Aorta (tissue), 5 donors: ENCODE data around the gene BCL2L13. TPM values are rescaled to one million over a fixed set of nuclear protein-coding genes. Genes with fewer than 3 reads are reported as not detected.

Source experiments
- ATAC-seq: fragments of 200-7000 bp; cut with Tn5 transposase; one replicate; pipeline ENCODE4 v1.9.1; 2022; ENCODE audit warnings: moderate library complexity; ENCODE audit not compliant: low FRiP score
- DNase-seq, 2 donors: peaks; one replicate each; pipeline ENCODE4 v3.0.0-alpha.2; 2020
- H3K27ac ChIP-seq, 2 donors: one replicate each; pipeline ENCODE4 v1.5.1; 2013; ENCODE audit warnings: low read length in 2 of 2, mild to moderate bottlenecking in 2 of 2, moderate library complexity in 2 of 2, control low read depth in 1 of 2, inconsistent platforms in 1 of 2, low read depth in 1 of 2
- H3K27me3 ChIP-seq, 2 donors: one replicate each; pipeline ENCODE4 v1.6.1; 2013; ENCODE audit warnings: control low read depth in 1 of 2, low read length in 1 of 2, mild to moderate bottlenecking in 1 of 2, moderate library complexity in 1 of 2; ENCODE audit not compliant: insufficient read depth in 2 of 2, control insufficient read depth in 1 of 2
- H3K36me3 ChIP-seq, 2 donors: one replicate each; pipeline ENCODE4 v1.6.1; 2013; ENCODE audit warnings: control low read depth in 1 of 2, low read length in 1 of 2, mild to moderate bottlenecking in 1 of 2; ENCODE audit not compliant: insufficient read depth in 2 of 2, control insufficient read depth in 1 of 2
- H3K4me1 ChIP-seq, 2 donors: one replicate each; pipeline ENCODE4 v1.6.1; 2013; ENCODE audit warnings: low read length in 2 of 2, control low read depth in 1 of 2, mild to moderate bottlenecking in 1 of 2, moderate library complexity in 1 of 2; ENCODE audit not compliant: insufficient read depth in 2 of 2, control insufficient read depth in 1 of 2
- H3K4me3 ChIP-seq, 2 donors: one replicate each; pipeline ENCODE4 v1.5.1; 2013; ENCODE audit warnings: low read length in 2 of 2, control low read depth in 1 of 2, mild to moderate bottlenecking in 1 of 2
- H3K9me3 ChIP-seq: one replicate; pipeline ENCODE4 v1.6.1; 2013; ENCODE audit warnings: mild to moderate bottlenecking, low read length; ENCODE audit not compliant: control insufficient read depth
- WGBS, 2 donors: extraction: QIAGEN DNeasy Blood & Tissue Kit; methylation state at CpG; one replicate each; pipeline ENCODE4 v1.1.7; 2013; 5-methylcytosine and 5-hydroxymethylcytosine counted together
- intact Hi-C, 2 donors: fragments of 100-400 bp; cut with DNase I; formaldehyde crosslinking; loops; one replicate each; pipeline versions ENCODE4 v1.14.2 to v1.15.0; 2022
- long read RNA-seq, 2 donors: library from polyadenylated mRNA; unstranded; transcript quantifications; one replicate each; pipeline ENCODE4 v2.0.0, GENCODE V29; 2020 to 2021
- polyA plus RNA-seq, 2 donors: library from polyadenylated mRNA; stranded (reverse); fragments of 200-250 nt; gene quantifications; one replicate each; pipeline ENCODE4 v1.2.3, GENCODE V29; 2013
- total RNA-seq, 2 donors: library from RNA; stranded (reverse); fragmentation: NEBNext Ultra II Directional; extraction: Animal tissue kit (Norgen Biotek cat#: 25700); gene quantifications; one replicate each; pipeline ENCODE4 v1.2.1, GENCODE V29; 2021
- donor health status: healthy with polysubstance abuse.
- donor health status: Bipolar disorder and iron deficiency.
- donor health status: DM: no; HTN: no; CAD: no.
- donor health status: DM: no; HTN: no; CAD: no.
- donor health status: DM: yes; HTN: yes; CAD: no.

Gene BCL2L13, protein sequence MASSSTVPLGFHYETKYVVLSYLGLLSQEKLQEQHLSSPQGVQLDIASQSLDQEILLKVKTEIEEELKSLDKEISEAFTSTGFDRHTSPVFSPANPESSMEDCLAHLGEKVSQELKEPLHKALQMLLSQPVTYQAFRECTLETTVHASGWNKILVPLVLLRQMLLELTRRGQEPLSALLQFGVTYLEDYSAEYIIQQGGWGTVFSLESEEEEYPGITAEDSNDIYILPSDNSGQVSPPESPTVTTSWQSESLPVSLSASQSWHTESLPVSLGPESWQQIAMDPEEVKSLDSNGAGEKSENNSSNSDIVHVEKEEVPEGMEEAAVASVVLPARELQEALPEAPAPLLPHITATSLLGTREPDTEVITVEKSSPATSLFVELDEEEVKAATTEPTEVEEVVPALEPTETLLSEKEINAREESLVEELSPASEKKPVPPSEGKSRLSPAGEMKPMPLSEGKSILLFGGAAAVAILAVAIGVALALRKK
- total RNA-seq: 10 to 100 TPM; 31.7 to 39.9 TPM
- polyA plus RNA-seq: 10 to 100 TPM; 22.8 to 24.3 TPM
- long read RNA-seq, donor 1, full-length matches to known transcripts: 30 of 52 reads
- long read RNA-seq, donor 1, partial matches to known transcripts: 17 of 52 reads
- long read RNA-seq, donor 1, other reads (novel, unspliced or antisense): 5 of 52 reads
- long read RNA-seq, donor 2, full-length matches to known transcripts: 7 of 21 reads
- long read RNA-seq, donor 2, partial matches to known transcripts: 0 of 21 reads
- long read RNA-seq, donor 2, other reads (novel, unspliced or antisense): 14 of 21 reads

DNA sequence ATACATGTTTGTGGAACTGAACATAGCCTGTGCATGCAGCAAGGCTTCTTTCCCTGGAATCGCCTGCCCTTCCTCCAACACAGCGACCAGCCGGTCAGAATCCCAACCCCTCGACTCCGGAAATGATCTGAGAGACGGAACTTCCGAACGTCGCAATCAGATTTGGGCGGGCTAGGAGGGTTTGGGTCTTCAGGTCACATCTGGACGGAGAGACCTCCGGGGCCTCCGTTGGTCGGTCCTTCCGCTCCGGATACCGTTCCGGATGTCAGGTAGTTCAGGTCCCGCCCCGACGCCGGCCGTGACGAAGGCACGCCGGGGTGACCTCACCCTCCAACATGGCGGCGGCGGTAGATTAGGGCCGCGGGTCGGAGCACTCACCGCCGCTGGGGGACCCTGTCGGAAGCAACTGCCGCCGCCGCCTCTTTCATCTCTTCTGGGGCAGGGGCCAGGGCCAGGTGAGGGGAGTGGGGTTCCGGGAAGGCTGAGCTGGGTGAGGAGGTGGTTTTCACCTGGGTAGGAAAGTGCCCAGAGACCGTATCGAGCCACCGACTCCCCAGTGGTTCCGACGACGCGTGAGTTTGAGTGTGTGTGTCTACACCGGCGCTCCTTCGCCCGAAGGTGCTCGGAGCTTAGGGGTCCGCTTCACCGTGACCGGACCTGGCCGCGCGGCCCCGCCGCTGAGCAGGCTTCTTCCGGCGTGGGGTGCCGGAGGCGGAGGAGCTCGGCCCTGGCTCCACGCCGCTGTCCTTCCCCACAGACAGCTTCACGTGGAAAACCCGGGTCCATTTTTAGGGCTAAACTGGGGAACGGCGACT lies at the start of gene BCL2L13:
TSS of gene BCL2L13 (plus strand) at position 326 of the 815 bp plus-strand sequence. CDS start 16,955 bp downstream, outside the sequence.
- Histone ChIP-seq H3K9me3 (no peaks in the 10 kb centered on the region), H3K4me3 (peak within 1 kb of the TSS; percentile 44 to 90), H3K36me3 (no peaks in the 10 kb centered on the region), H3K4me1 (no peaks in the 10 kb centered on the region), H3K27me3 (no peaks in the 10 kb centered on the region), H3K27ac (peak within 1 kb of the TSS; percentile 64 to 97)
- intact Hi-C loops: loop anchor here in 1 of 2 donors (5.0 kb wide), 1 partner anchor 466 kb away; no protein-coding TSS in a partner anchor
- DNase-seq (peak; percentile 93 to 96), ATAC-seq (peak; percentile 99)
- 0 to 1% methylated on average over 70 of the region's 70 CpGs for WGBS, 2 donors

DNA sequence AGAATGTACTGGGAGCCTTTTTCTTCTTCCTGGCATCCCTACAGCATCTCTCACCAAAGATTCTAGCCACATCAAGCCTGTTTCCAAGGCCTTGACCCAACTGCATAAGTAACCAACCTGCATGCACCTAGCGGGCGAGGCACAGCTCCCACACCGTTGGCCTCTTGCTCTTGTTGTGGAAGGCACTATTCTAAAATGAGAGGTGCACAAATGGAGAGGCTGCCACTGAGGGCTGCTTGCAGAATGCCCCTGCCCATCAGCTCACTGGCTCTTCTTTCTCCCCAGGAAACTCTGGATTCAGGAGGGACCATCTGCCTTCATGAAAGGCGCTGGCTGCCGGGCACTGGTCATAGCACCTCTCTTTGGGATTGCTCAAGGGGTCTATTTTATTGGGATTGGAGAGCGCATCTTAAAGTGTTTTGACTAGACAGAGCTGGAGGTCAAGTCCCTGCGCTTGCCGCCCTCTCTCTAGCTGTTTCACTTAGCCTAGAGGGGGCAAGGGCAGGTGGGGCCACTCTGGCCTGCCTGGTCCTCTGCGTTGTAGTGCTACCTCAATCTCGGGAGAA lies 48.7 kb upstream of the BCL2L13 start:
- H3K9me3 ChIP-seq: no peaks in the 10 kb centered on the region
- intact Hi-C loops: no loop called here
- ATAC-seq: no peak
- H3K4me3 ChIP-seq: no peak overlapping the region
- peaks cover 3 to 9% of the 10 kb centered on the region in 2 donors for H3K36me3 ChIP-seq
- peak in 1 of 2 donors; percentile 42 for DNase-seq
- no peaks in the 10 kb centered on the region for H3K4me1 ChIP-seq
- H3K27ac ChIP-seq: no peak overlapping the region
- WGBS, 2 donors: 92 to 94% methylated on average over 10 of the region's 10 CpGs
- H3K27me3 ChIP-seq: no peaks in the 10 kb centered on the region

DNA sequence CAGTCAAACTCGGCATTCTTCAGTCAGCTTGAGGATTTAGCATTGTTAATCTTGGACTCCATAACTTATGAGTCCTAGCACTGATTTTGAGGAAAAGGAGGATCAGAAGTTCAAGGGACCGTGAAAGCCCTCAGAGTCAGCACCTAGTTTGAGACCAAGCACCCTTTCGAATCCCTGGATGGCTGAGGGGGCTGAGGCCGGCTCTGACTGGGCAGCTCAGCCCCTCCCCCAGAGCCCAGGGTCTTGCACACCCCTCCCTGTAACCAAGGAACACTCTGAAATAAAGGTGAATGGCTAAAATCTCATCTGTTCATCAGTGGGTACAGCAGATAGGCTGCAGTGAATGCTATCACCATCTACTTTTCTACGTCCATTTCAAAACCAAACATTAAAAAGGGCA lies 48.0 kb upstream of the BCL2L13 start:
- 69 to 73% methylated on average over 5 of the region's 5 CpGs for WGBS, 2 donors
- H3K4me3 ChIP-seq: no peak overlapping the region
- H3K27me3 ChIP-seq: no peaks in the 10 kb centered on the region
- peaks cover 3 to 9% of the 10 kb centered on the region in 2 donors for H3K36me3 ChIP-seq
- ATAC-seq: no peak
- H3K9me3 ChIP-seq: no peaks in the 10 kb centered on the region
- intact Hi-C loops: no loop called here
- H3K27ac ChIP-seq: no peak overlapping the region
- no peaks in the 10 kb centered on the region for H3K4me1 ChIP-seq
- DNase-seq: peak in 1 of 2 donors; percentile 30

DNA sequence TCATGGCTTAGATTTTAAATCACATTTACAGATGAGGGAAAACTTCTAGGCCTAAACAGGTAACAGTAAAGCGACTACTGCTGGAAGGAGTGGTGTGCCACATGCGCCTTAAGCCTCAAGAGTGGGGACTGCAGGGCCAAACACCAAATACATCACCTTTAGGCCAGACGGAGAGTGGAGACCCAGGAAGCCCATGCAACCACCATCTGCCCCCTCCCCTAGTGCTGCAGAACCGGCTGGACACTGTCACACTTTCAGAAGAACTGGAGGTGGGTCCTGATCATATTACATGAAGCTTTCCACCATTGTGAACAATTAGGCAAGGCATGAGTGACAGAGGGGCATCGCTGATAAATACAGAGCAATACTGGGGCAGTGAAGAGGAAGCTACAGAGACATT lies 46.4 kb upstream of the BCL2L13 start:
- Histone ChIP-seq H3K36me3 (peaks cover 3 to 11% of the 10 kb centered on the region in 2 donors), H3K27ac (no peak overlapping the region), H3K27me3 (no peaks in the 10 kb centered on the region), H3K4me1 (no peaks in the 10 kb centered on the region), H3K9me3 (no peaks in the 10 kb centered on the region), H3K4me3 (no peak overlapping the region)
- ATAC-seq: no peak
- intact Hi-C loops: no loop called here
- no peak for DNase-seq
- 81 to 86% methylated on average over 5 of the region's 5 CpGs for WGBS, 2 donors

DNA sequence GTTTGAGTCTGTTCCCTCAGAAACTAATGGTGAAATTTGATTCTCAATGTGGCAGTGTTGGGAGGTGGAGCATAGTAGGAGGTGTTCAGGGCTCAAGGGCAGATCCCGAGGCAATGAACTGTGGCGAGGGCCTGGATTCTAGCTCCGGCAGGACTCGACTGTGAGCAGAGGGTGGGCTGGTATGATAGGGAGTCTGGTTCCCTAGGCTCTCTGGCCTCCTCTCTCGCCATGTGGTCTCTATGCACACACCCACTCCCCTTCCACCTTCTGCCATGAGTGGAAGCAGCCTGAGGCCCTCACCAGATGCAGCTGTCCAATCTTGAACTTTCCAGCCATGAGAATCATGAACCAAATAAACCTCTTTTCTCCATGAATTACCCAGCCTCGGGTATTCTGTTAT lies 42.3 kb upstream of the BCL2L13 start:
- ATAC-seq: no peak
- intact Hi-C loops: no loop called here
- WGBS, 2 donors: 97% methylated on average over 6 of the region's 6 CpGs

DNA sequence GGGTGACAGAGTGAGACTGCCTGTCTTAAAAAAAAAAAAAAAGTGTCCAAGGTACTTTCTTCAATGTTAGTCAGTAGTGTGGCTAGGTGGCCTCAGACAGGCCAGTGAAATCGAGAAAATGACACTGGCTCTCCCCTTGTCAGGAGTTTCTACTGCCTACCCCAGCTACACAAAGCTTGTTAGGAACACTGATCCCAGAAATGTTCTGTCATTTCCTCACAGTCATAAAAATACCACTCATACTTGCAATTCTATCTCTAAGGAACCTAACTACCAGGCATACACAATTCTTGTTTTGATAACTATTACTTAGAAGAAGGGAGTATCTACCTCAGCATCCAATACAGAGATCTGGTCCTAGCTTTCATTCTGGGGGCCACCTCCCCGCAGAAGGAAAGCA lies 41.3 kb upstream of the BCL2L13 start:
- Histone ChIP-seq H3K27me3 (no peaks in the 10 kb centered on the region), H3K9me3 (no peaks in the 10 kb centered on the region), H3K27ac (no peak overlapping the region), H3K4me1 (no peaks in the 10 kb centered on the region), H3K4me3 (no peak overlapping the region), H3K36me3 (peaks cover 14 to 18% of the 10 kb centered on the region in 2 donors)
- ATAC-seq: no peak
- DNase-seq: no peak
- 88 to 94% methylated on average over 2 of the region's 2 CpGs for WGBS, 2 donors
- intact Hi-C loops: no loop called here

More for the DNA sequence above, 42.3 kb upstream of the BCL2L13 start:
- Histone ChIP-seq H3K4me3 (no peak overlapping the region), H3K4me1 (no peaks in the 10 kb centered on the region), H3K36me3 (peaks cover 18% of the 10 kb centered on the region in 2 donors), H3K9me3 (no peaks in the 10 kb centered on the region), H3K27me3 (no peaks in the 10 kb centered on the region), H3K27ac (no peak overlapping the region)
- DNase-seq: peak in 1 of 2 donors; percentile 61

DNA sequence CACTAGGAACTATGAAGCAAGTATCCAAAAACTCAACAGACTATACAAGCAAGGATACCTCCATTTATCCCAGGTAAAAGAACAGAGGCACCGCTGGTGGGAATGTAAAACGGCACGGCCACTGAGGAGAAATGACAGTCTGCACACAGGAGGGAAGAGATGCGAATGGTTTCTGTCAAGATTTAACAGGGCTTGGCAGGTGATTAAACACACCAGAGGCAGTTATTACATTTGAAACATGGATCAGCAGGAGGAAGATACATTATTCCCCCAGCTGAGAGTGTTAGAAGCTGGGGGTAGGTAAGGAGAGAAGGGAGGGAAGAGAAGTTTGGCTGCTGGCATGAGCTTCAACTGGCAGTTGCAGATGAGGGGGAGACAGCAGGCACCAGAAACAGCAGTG lies 40.2 kb upstream of the BCL2L13 start:
- peaks cover 12 to 18% of the 10 kb centered on the region in 2 donors for H3K36me3 ChIP-seq
- intact Hi-C loops: no loop called here
- DNase-seq (peak in 1 of 2 donors; percentile 23), ATAC-seq (no peak)
- no peaks in the 10 kb centered on the region for H3K27me3 ChIP-seq
- no peaks in the 10 kb centered on the region for H3K4me1 ChIP-seq
- no peak overlapping the region for H3K27ac ChIP-seq
- 95% methylated on average over 4 of the region's 4 CpGs for WGBS, 2 donors
- H3K9me3 ChIP-seq: no peaks in the 10 kb centered on the region
- H3K4me3 ChIP-seq: no peak overlapping the region

DNA sequence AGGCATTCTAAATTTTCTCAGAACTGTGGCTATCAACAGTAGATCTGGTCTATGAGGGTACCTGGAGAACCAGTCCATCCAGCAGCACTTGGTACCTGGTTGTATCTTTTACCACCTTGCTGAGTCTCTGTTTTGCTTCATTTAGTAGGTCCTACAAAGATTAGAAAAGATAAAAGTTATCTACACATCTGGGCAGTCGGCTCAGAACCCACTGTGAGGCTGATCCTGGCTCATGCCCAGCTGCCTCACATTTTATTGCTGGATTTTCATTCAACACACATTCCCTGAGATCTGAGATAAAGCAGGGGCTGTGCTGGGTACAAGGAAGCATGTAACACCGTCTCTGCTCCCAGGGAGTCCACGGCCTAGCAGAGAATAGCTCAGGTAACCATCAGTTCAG lies 37.5 kb upstream of the BCL2L13 start:
- Histone ChIP-seq H3K4me3 (no peak overlapping the region), H3K4me1 (no peaks in the 10 kb centered on the region), H3K27me3 (no peaks in the 10 kb centered on the region), H3K36me3 (peaks cover 12 to 15% of the 10 kb centered on the region in 2 donors), H3K27ac (no peak overlapping the region), H3K9me3 (no peaks in the 10 kb centered on the region)
- no peak for ATAC-seq
- intact Hi-C loops: loop anchor here in 1 of 2 donors (10.0 kb wide), 1 partner anchor 56 kb away; no protein-coding TSS in a partner anchor
- WGBS, 2 donors: 32% methylated on average over 3 of the region's 3 CpGs
- DNase-seq: peak in 1 of 2 donors; percentile 27
